CD14-positive monocyte (primary cell): ENCODE results near the gene LBX1. TPM values are rescaled to one million over a fixed set of nuclear protein-coding genes. Genes with fewer than 3 reads are reported as not detected.

Experiments
- DNase-seq, 3 donors: peaks; one replicate each; pipeline ENCODE4 v3.0.0-alpha.2; 2011 to 2022
- H2AFZ ChIP-seq: 2 replicates; pipeline ENCODE4 v1.6.0; 2012; ENCODE audit warnings: mild to moderate bottlenecking, low read depth, low read length, inconsistent platforms; ENCODE audit not compliant: insufficient read depth, poor library complexity, severe bottlenecking
- H3K27ac ChIP-seq, 2 donors: 1 replicate in 1 of 2; 2 replicates in 1 of 2; pipeline ENCODE4 v1.5.1; 2012 to 2013; ENCODE audit warnings: low read length in 2 of 2, control low read depth in 1 of 2, inconsistent platforms in 1 of 2, low read depth in 1 of 2, mild to moderate bottlenecking in 1 of 2
- H3K27me3 ChIP-seq, 2 donors: one replicate each; pipeline versions ENCODE4 v1.6.0 to v1.6.1; 2011 to 2013; ENCODE audit warnings: low read length in 2 of 2; ENCODE audit not compliant: control insufficient read depth in 2 of 2, insufficient read depth in 2 of 2
- H3K36me3 ChIP-seq, 2 donors: replicated peaks in 1 of 2; 1 replicate in 1 of 2; 2 replicates in 1 of 2; pipeline versions ENCODE4 v1.5.1 to v1.6.1; 2012 to 2013; ENCODE audit warnings: low read length in 2 of 2, control low read depth in 1 of 2, inconsistent platforms in 1 of 2, mild to moderate bottlenecking in 1 of 2; ENCODE audit not compliant: insufficient read depth in 2 of 2, control insufficient read depth in 1 of 2
- H3K4me1 ChIP-seq, 2 donors: 1 replicate in 1 of 2; 2 replicates in 1 of 2; pipeline versions ENCODE4 v1.5.1 to v1.6.1; 2012 to 2013; ENCODE audit warnings: low read length in 2 of 2, control low read depth in 1 of 2, inconsistent platforms in 1 of 2, mild to moderate bottlenecking in 1 of 2, moderate library complexity in 1 of 2; ENCODE audit not compliant: insufficient read depth in 2 of 2, control insufficient read depth in 1 of 2
- H3K4me2 ChIP-seq: replicated peaks from 2 replicates; pipeline ENCODE3; 2012; ENCODE audit warnings: low read length, moderate library complexity, mild to moderate bottlenecking; ENCODE audit not compliant: poor library complexity, severe bottlenecking; ENCODE audit errors: extremely low read depth
- H3K4me3 ChIP-seq, 3 experiments: fragments of 200-600 bp in 1 of 3; sonication (generic) in 1 of 3; replicated peaks in 1 of 3; 1 replicate in 2 of 3; 2 replicates in 1 of 3; pipeline ENCODE4 v1.5.1; 2011 to 2013; ENCODE audit warnings: low read length in 3 of 3, mild to moderate bottlenecking in 3 of 3, control low read depth in 2 of 3, low read depth in 2 of 3, inconsistent platforms in 1 of 3, moderate library complexity in 1 of 3
- H3K79me2 ChIP-seq: 2 replicates; pipeline ENCODE4 v1.6.0; 2012; ENCODE audit warnings: mild to moderate bottlenecking, control low read depth, inconsistent platforms, low read length, moderate library complexity; ENCODE audit not compliant: insufficient read depth
- H3K9ac ChIP-seq: 2 replicates; pipeline ENCODE4 v1.6.0; 2017; ENCODE audit warnings: low read length, mild to moderate bottlenecking; ENCODE audit not compliant: insufficient read depth, poor library complexity, severe bottlenecking
- H3K9me3 ChIP-seq, 2 donors: replicated peaks in 1 of 2; 1 replicate in 1 of 2; 2 replicates in 1 of 2; pipeline versions ENCODE4 v1.5.1 to v1.6.1; 2012 to 2013; ENCODE audit warnings: low read length in 2 of 2, control low read depth in 1 of 2; ENCODE audit not compliant: control insufficient read depth in 1 of 2, insufficient read depth in 1 of 2
- H4K20me1 ChIP-seq: 2 replicates; pipeline ENCODE4 v1.6.0; 2012; ENCODE audit warnings: mild to moderate bottlenecking, low read length, control low read depth, moderate library complexity; ENCODE audit not compliant: insufficient read depth
- H3K27ac Mint-ChIP-seq, 7 donors: one replicate each; pipeline ENCODE4 v1.8.0; 2020; ENCODE audit warnings: mild to moderate bottlenecking in 7 of 7, mixed read lengths in 7 of 7, moderate library complexity in 6 of 7, inconsistent platforms in 2 of 7
- H3K27me3 Mint-ChIP-seq, 3 donors: one replicate each; pipeline ENCODE4 v1.8.0; 2021 to 2022; ENCODE audit warnings: low read depth in 3 of 3, mild to moderate bottlenecking in 3 of 3, mixed read lengths in 3 of 3, moderate library complexity in 3 of 3, inconsistent platforms in 1 of 3
- H3K36me3 Mint-ChIP-seq, 2 donors: one replicate each; pipeline ENCODE4 v1.8.0; 2020; ENCODE audit warnings: mixed read lengths in 2 of 2, inconsistent platforms in 1 of 2, mild to moderate bottlenecking in 1 of 2
- H3K4me1 Mint-ChIP-seq: one replicate; pipeline ENCODE4 v1.8.0; 2020; ENCODE audit warnings: mild to moderate bottlenecking, mixed read lengths
- H3K4me3 Mint-ChIP-seq, 2 donors: one replicate each; pipeline ENCODE4 v1.8.0; 2020; ENCODE audit warnings: mild to moderate bottlenecking in 2 of 2, mixed read lengths in 2 of 2, moderate library complexity in 1 of 2
- H3K9me3 Mint-ChIP-seq, 7 donors: one replicate each; pipeline ENCODE4 v1.8.0; 2020 to 2022; ENCODE audit warnings: mixed read lengths in 7 of 7, mild to moderate bottlenecking in 6 of 7, moderate library complexity in 6 of 7, inconsistent platforms in 2 of 7
- CTCF ChIP-seq: fragments of 200-600 bp; IDR thresholded peaks from one replicate; pipeline ENCODE4 v1.8.0; 2022; ENCODE audit warnings: antibody characterized with exemption, mild to moderate bottlenecking
- WGBS: methylation state at CpG from one replicate; pipeline ENCODE4 v1.1.5; 2013; ENCODE audit warnings: missing lambda C conversion rate; ENCODE audit not compliant: insufficient coverage; 5-methylcytosine and 5-hydroxymethylcytosine counted together
- intact Hi-C, 2 donors: fragments of 100-400 bp; cut with micrococcal nuclease; formaldehyde crosslinking; loops; one replicate each; pipeline versions ENCODE4 v1.15.0 to v1.15.1; 2023
- polyA plus RNA-seq, 3 donors: library from polyadenylated mRNA; depleted of rRNA in 1 of 3; unstranded in 2 of 3; stranded (reverse) in 1 of 3; fragments of 300-500 nt in 2 of 3; fragments of >200 nt in 1 of 3; fragmentation: Illumina TruSeq in 2 of 3; gene quantifications; 1 replicate in 2 of 3; 2 replicates in 1 of 3; pipeline ENCODE4 v1.2.3, GENCODE V29; 2012 to 2021

LBX1 gene
- polyA plus RNA-seq, 3 donors: not detected

- H3K9me3 ChIP-seq: peaks cover 0 to 5% of the 10 kb centered on the region in 2 donors
- 52% methylated on average over 2 of the region's 3 CpGs for WGBS
- no peak overlapping the region for H3K4me2 ChIP-seq
- DNase-seq: no peak
- H3K79me2 ChIP-seq: no peaks in the 10 kb centered on the region
- H3K4me1 ChIP-seq: no peaks in the 10 kb centered on the region
- no peak overlapping the region for H2AFZ ChIP-seq
- no peaks in the 10 kb centered on the region for H3K4me1 Mint-ChIP-seq
- no peak overlapping the region for H3K27ac ChIP-seq
- intact Hi-C loops: no loop called here
- no peaks in the 10 kb centered on the region for H3K36me3 ChIP-seq
- no peaks in the 10 kb centered on the region for H4K20me1 ChIP-seq
- no peaks in the 10 kb centered on the region for H3K36me3 Mint-ChIP-seq
- peaks cover 37 to 51% (median 39%) of the 10 kb centered on the region in 3 donors for H3K27me3 Mint-ChIP-seq
- peaks cover 0 to 12% (median 6%) of the 10 kb centered on the region in 7 donors for H3K9me3 Mint-ChIP-seq
- TF ChIP-seq CTCF: no peak
- H3K4me3 ChIP-seq: no peak overlapping the region
- no peak overlapping the region for H3K27ac Mint-ChIP-seq
- no peak overlapping the region for H3K9ac ChIP-seq
- no peak overlapping the region for H3K4me3 Mint-ChIP-seq
- H3K27me3 ChIP-seq: peaks cover 3 to 35% of the 10 kb centered on the region in 2 donors
Observed at GRCh38 chr10:101261702-101262101, 32.4 kb upstream of the LBX1 start.

DNA sequence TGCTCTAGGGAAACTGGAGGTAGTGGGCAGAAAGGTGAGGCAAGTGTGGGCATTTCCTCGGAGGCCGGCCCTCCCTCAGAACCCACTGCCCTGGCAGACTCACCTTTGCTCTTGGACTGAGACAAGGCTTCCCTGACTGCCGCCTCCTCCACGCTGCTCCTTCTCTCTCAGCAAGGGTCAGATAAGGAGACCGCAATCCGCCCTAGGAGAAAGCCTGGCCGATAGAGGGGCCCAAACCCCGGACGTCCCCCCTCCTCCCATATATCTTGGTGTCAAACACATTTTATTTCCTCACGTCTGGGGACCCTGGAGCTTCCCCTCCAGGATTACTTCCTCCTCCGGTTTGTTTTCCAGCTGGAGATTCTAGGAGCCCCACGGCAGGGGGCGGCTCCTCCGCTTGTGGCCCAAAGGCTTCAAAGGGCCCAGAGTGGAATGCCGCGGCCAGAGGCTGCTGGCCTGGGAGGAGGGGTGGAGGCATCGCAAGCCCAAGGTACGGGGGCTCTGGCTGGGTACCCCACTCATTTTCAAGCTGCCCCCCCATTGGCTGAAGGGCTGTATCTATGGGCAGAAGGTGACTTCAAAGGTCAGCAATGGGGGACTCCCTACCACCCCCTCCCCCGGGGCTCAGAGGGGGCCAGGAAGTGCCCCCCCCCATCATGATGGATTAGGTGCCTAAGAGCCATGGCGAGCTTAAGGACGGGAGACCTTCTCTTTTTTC is 31.7 kb upstream of the LBX1 start:
- H3K27ac ChIP-seq: no peak overlapping the region
- intact Hi-C loops: no loop called here
- no peak overlapping the region for H3K27ac Mint-ChIP-seq
- peaks cover 0 to 5% of the 10 kb centered on the region in 2 donors for H3K9me3 ChIP-seq
- H4K20me1 ChIP-seq: no peaks in the 10 kb centered on the region
- no peak overlapping the region for H3K4me3 ChIP-seq
- H3K36me3 ChIP-seq: no peaks in the 10 kb centered on the region
- peak overlapping the region in 1 of 2 donors; percentile 11 for H3K4me3 Mint-ChIP-seq
- H3K27me3 ChIP-seq: peaks cover 3 to 37% of the 10 kb centered on the region in 2 donors
- no peak for DNase-seq
- peaks cover 0 to 12% (median 6%) of the 10 kb centered on the region in 7 donors for H3K9me3 Mint-ChIP-seq
- no peak overlapping the region for H2AFZ ChIP-seq
- H3K36me3 Mint-ChIP-seq: no peaks in the 10 kb centered on the region
- H3K9ac ChIP-seq: no peak overlapping the region
- H3K79me2 ChIP-seq: no peaks in the 10 kb centered on the region
- no peaks in the 10 kb centered on the region for H3K4me1 ChIP-seq
- peaks cover 42 to 54% (median 42%) of the 10 kb centered on the region in 3 donors for H3K27me3 Mint-ChIP-seq
- H3K4me2 ChIP-seq: no peak overlapping the region
- WGBS: 10% methylated on average over 8 of the region's 21 CpGs
- TF ChIP-seq CTCF: no peak
- no peaks in the 10 kb centered on the region for H3K4me1 Mint-ChIP-seq
